Glomerular endothelial cell (primary cell): ENCODE measurements around the gene GAREM1. TPM values are rescaled to one million over a fixed set of nuclear protein-coding genes. Genes with fewer than 3 reads are reported as not detected.

ENCODE experiments used
- DNase-seq: peaks from one replicate; pipeline ENCODE4 v3.0.0-alpha.2; 2011; ENCODE audit warnings: low read depth, low spot score; ENCODE audit errors: extremely low read depth
- total RNA-seq: library from RNA; depleted of rRNA; stranded (reverse); fragments of >200 nt; gene quantifications from 2 replicates; pipeline ENCODE4 v1.2.3, GENCODE V29; 2015

GAREM1 gene
- total RNA-seq, 1 donor from 2014 or later = 0.82 TPM

- DNase-seq = no peak
These were observed 43.4 kb downstream of the GAREM1 start for GRCh38 chr18:32427084-32427900.

DNA sequence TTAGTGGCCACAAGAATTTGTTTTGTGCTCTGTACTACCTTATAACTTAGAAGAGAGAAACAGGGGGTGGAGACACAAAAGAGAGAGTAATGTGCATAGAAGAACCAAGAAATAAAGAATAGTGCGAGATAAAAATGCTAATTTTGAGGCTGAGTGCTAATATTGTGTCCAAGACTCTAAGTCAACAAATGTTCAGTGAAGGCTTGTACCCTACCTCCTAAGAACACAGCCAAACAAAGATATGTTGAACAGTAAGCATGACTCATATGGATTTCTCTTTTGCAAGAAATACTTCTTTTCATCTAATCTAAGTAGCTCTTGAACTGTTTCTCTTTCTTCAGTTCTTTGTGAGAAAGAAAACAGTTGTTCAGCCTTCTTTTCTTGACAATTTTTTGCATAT lies 45.2 kb downstream of the GAREM1 start:
- no peak for DNase-seq

- no peak for DNase-seq
These were observed 46.0 kb downstream of the GAREM1 start for GRCh38 chr18:32424696-32425095.

- no peak for DNase-seq
These were observed 47.5 kb downstream of the GAREM1 start for GRCh38 chr18:32422978-32423740.

- no peak for DNase-seq
These were observed 48.5 kb downstream of the GAREM1 start for GRCh38 chr18:32422201-32422600.

DNA sequence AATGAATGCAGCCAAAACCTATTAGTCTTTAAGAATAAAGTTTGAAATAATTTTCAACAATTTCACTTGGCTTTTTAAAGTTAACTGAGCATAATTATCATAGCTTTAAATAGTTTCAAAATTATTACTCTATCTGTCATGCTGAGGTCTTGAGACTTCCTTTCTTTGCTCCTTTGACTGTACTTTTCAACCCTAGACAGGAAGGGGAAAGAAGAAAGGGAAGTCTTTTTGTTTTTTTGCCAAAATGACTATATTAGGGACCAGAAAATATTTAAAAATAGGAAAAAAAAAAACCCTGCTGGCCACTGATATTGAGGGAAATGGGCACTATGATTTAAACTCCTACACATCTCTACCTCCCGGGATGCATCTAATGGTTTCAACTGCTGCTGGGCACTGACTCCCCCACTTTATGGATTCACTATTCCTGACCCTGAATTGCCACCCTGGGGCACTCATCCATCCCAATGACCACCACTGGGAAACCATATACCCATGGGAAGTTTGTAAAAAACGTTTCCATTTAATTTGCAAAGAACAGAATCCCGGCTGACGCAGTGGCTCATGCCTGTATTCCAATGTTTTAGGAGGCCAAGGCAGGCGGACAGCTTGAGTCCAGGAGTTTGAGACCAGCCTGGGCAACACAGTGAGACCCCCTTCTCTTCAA lies 50.5 kb downstream of the GAREM1 start:
- no peak for DNase-seq

DNA sequence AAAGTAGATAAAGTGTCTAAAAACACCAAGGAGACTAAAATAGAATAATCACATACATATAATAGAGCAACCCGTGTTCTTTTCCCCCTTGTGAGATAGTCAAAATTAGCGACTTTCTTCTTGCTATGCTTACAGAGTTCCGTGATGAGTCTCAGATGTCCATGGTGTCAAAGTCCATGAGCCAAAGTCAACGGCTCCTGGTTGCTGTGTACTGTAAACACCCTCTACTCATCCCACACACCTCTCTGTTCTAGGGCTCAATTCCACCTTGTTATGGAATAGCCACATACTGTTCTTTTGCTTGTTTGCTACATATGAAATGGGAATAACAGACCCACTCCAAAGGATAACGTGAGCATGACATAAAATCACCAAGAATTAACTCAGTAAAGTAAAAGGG lies 52.5 kb downstream of the GAREM1 start:
- no peak for DNase-seq

DNA sequence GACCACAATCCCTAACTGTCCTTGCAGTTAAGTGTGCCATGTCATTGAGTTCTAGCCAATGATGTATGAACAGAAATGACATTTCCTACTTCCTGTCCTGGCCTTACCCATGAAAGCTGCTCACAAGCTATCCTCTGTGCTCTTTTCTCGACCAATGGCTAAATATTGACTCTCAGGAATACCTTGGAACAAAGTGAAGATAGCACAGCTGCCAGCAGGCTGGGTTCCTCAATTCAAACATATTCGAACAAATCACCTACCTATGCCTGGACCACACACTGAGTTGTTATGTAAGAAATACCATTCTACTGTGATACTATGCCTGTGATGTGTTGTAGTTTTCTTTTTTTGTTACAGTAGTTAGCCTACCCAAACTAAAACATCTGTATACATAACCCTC lies 65.1 kb downstream of the GAREM1 start:
- no peak for DNase-seq

DNA sequence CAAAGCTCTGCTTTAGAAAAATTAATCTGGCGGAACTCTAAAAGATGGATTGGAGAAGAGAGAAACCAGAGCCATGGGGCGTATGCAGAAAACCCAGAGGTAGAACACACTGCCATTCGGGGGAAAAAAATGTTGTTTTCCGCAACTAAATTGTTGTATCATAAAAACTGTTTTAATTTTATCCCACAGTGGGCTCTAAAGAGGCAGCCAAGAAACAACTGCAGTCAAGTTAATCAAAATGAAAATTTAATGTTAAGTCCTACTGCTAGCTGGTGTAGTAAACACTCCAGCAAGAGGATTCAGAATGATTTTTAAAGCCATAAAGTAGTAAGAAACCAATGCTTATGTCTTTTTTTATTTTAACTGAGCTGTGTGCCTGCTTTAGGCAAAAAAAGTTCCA lies 69.1 kb downstream of the GAREM1 start:
- DNase-seq = no peak

DNA sequence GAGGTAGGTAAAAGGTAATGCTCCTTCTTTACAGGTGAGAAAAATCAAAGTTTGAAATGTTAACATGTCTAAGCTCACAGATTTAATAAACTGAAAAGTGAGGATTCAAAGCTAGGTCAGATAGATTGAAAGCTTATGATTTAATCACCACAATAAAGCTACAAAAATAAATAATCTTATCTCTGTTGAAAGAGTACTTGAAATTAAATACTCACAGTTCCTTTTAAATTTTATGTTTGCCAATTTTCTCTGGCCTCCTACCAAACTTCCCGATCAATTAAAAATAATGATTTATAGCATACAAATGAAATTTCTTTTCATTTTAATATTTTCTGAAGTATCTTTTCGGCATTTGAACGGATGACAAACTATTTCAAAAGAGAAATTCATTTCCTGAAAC lies 77.3 kb downstream of the GAREM1 start:
- DNase-seq = no peak

- DNase-seq = no peak
These were observed 79.6 kb downstream of the GAREM1 start for GRCh38 chr18:32391126-32391525.

DNA sequence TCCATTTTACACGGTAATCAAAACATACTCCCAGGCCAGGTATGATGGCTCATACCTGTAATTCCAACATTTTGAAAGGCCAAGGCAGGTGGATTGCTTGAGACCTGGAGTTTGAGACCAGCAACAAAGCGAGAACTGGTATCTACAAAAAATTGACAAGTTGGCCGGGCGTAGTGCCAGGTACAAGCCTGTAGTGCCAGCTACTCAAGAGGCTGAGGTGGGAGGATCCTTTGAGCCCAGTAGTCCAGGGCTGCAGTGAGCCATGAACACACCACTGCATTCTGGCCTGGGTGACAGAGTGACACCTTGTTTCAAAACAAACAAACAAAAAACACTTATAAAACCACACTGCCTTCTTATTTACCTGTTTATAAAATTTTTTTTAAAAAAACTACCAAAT lies 80.8 kb downstream of the GAREM1 start:
- no peak for DNase-seq

- no peak for DNase-seq
These were observed 81.5 kb downstream of the GAREM1 start for GRCh38 chr18:32389191-32389590.

DNA sequence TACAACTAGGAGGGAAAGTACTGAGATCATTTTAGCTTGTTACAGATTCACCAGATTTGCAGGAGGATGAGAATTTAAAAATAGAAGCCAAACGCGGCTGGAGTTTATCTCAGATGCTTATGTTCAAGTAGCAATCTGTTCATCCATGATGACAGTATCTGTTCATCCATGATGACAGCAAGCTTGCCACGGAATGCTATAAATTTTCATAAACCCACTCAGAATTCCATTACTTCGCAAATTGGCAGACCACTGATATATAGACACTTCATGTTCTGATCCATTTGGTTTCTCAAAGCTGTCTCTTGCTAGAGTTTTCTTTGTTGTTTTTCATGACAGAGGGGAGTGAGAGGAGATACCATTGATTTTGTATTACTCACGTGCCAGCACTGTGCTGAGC lies 84.2 kb downstream of the GAREM1 start:
- no peak for DNase-seq

- peak; percentile 97 for DNase-seq
These were observed 87.4 kb downstream of the GAREM1 start for GRCh38 chr18:32383050-32383819.

DNA sequence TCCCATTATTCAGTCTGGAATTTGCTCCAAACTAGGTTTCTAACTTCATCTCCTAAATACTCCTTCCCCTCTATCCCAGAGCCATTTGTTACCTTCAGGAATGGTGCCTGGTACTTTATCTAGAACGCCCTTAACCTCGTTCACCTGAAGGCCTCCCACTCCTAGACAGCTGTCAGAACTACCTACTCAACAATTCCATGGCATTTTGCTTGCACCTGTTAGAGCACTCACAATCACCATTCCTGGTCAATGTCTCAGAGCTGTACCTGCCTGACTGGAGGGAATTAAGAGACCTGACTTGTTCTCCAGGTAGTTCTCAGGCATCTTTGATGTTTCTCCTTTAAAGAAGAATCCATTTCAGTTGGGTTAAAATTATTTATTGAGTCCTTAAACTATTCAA lies 88.9 kb downstream of the GAREM1 start:
- DNase-seq = no peak

GRCh38 chr18:32380559-32380958 lies 90.1 kb downstream of the GAREM1 start:
- no peak for DNase-seq

- no peak for DNase-seq
These were observed 90.8 kb downstream of the GAREM1 start for GRCh38 chr18:32379891-32380290.

GRCh38 chr18:32378705-32379104 lies 92.0 kb downstream of the GAREM1 start:
- no peak for DNase-seq

DNA sequence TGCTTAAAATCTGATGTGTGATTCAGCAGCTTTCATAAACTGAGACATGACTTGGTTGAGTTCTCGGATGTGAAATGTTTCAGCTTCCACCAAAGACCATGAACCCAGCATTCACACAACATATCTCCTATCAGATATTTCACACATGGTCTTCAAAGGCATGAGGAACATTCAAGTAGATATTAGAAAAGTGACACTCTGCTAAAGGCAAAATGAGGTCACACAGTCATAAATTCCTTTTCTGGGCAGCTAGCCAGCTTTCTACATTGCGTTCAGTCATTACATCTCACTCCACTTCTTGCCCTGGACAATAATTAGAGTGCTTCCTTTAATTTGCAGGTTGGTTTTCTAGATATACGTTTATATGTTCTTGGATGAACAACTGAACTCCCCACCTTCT lies 96.7 kb downstream of the GAREM1 start:
- DNase-seq = no peak

DNA sequence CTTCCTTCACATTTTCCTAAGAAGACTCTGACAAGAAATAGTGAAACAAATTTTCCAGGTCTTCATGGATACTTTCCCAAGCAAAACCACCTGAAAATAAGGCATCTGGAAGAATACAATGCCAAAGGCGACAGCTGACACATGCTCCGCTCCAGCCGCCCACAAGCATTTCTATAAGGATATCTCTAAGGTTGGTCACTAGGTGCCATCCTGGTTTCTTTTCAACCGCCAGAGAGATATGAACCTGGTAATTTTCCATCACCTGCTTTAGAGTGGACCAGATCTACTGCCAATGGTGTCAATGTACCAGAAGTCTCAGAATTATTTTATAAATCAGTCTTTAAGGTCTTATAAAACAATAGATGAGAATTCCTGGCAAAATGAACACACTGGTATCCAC lies 97.2 kb downstream of the GAREM1 start:
- no peak for DNase-seq
